ENCODE measurements around the gene DDX23.

The DDX23 gene

DNA sequence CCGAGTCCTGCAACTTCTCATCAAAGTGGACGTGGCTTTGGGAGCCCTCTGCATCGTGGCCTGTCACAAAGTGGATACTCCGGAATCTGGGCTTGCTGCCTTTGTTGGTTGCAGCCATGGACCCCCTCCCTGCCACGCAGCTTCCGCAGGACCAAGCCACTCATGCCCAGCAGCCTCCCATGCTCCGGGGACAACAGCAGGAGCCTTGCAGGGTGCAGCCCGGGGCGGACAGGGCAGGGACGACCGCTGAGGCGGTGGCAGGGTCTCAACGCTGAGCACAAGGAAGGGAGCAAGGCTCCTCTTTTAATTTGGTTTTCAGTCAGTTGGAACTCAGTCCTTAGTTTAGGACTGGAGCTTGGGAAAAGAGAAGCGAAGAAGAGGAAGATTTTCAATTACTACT lies 51.0 kb downstream of the DDX23 start:
- in situ Hi-C loops (cut with HindIII; ENCODE audit: low sequenced_read_pairs): no loop called here

DNA sequence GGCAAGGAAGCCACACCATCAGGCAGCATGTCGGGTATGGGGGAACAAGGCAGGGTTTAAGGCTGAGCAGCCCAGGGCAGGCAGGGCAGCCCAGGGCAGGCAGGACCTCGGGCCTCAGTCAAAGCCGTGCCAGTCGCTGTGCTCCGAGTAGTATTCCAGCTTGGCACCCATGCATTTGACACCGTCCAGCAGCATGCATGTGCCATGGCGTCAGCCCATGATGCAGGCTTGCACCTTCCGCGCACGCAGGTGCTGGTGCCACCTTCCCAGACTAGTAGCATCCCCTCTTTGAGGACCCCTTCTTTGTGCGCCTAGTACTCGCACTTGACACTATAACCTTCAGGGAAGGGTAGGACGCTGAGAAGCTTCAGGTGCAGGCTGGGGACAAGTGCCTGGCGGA lies 51.5 kb downstream of the DDX23 start:
- in situ Hi-C loops (cut with HindIII; ENCODE audit: low sequenced_read_pairs): no loop called here

DNA sequence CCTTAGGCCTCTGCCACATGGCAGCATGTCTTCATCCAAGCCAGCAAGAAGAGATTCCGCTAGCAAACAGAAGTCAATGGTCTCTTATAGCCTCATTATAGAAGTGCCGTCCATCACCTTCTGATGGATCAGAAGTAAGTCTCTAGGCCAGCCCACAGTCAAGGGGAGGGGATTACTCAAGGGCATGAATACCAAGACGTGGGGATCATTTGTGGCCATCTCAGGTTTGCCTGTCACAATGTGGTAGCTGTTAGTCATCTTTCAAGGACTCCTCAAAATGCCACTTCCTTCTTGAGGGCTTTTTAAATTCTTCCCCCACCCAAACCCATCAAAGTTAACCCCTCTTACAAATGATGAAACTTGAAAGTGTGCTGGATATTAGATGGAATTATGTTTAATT lies 55.0 kb downstream of the DDX23 start:
- in situ Hi-C loops (cut with HindIII; ENCODE audit: low sequenced_read_pairs): no loop called here

DNA sequence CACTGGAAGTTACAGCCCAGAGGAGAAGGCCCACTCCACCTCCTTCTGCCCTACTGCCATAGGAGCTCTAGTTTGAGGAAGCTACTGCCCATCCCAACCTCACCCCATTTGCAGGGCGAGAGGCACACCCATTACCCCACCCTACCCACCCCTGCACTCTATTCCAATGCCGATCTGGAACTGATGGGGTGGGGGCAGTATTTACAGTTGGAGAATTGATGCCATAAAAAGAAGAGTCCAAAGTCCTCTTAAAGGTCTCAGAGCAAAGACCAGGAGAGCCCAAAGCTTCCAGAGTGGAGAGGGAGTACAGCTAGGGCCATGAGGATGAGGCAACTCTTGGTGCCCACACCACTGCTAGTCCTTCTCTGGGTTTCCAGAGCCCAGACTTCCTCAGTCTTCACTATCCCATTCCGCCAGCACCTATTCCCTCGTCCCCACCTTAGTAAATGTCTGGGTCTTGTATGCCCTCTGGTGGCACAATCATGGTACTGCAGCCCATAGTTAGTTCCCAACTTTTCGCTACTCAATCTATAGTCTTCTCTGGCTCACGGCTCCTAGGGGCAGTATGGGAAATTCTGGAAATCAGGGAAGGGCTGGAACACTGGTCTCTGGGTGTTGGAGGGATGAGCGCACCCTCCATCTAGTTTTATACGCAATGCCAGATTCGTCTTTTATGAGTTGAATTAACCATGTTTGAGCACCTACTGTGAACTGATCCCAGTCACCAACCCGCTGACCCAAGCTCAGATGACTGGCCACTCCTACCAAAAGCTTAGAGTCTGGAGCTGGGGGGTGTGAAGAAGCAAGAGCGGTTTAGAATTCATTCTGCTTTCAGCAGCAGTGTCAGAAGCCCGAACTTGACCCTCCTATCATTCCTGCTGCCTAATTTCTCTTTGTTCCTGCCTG lies 56.2 kb downstream of the DDX23 start:
- in situ Hi-C loops (cut with HindIII; ENCODE audit: low sequenced_read_pairs): no loop called here

DNA sequence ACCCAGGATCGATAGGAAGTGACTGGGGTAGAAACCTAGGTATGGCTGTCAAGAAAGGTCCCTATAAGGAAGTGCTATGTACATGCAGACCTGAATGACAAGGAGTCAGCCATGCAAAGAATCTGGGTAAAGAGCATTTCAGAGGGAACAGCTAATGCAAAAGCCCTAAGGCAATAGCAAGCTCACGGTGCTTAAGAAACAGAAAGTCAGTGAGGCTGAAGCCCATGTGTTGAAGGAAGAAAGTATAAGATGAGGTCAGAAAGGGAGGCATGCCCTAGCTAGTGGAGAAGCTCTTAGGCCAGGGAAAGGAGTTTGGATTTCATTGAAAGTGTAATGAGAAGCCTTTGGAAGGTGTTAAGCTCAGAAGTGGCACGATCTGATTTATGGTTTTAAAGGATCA lies 57.1 kb downstream of the DDX23 start:
- in situ Hi-C loops (cut with HindIII; ENCODE audit: low sequenced_read_pairs): loop anchor here (5.0 kb wide), 1 partner anchor 43 kb away; no protein-coding TSS in a partner anchor

DNA sequence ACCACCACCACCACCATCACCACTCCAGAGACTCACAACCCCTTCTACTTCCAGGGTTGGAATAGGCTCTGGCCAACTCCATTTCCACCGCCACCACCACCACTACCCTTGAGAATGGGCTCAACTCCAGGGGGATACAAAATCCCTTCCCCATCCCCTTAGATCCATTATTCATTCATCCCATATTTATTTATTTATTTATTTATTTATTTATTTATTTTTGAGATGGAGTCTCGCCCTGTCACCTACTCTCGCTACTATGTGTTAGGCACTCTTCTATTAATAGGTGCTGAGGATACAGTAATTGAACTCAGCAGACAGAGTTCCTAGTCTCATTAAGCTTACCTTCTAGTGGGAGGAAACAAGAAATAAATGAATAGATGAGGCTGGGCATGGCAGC lies 58.3 kb downstream of the DDX23 start:
- in situ Hi-C loops (cut with HindIII; ENCODE audit: low sequenced_read_pairs): loop anchor here (5.0 kb wide), 1 partner anchor 41 kb away; no protein-coding TSS in a partner anchor

DNA sequence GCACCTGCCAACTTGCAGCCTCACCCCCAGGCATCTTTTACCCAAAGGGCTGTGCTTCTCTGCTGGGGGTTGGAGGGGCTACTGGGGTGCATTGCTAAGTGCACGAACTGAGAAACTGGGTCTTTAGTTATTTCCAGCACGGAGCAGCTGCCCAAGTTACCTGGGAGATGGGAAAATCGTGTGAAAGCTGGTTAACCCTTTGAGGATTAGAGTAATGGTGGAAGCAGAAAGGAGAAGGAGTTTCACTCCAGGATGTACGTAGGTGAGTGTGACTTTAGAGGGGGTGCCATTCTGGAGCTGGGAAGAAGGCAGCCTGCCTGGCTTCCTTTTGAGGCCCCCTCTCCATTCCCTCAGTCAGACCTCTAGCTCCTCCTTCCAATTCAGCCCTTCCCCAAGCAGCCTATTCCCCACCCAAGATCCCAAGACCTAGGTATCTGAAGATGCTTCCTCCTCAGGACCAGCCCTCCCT lies 62.1 kb downstream of the DDX23 start:
- in situ Hi-C loops (cut with HindIII; ENCODE audit: low sequenced_read_pairs): loop anchor here (5.0 kb wide), 1 partner anchor 38 kb away; no protein-coding TSS in a partner anchor

DNA sequence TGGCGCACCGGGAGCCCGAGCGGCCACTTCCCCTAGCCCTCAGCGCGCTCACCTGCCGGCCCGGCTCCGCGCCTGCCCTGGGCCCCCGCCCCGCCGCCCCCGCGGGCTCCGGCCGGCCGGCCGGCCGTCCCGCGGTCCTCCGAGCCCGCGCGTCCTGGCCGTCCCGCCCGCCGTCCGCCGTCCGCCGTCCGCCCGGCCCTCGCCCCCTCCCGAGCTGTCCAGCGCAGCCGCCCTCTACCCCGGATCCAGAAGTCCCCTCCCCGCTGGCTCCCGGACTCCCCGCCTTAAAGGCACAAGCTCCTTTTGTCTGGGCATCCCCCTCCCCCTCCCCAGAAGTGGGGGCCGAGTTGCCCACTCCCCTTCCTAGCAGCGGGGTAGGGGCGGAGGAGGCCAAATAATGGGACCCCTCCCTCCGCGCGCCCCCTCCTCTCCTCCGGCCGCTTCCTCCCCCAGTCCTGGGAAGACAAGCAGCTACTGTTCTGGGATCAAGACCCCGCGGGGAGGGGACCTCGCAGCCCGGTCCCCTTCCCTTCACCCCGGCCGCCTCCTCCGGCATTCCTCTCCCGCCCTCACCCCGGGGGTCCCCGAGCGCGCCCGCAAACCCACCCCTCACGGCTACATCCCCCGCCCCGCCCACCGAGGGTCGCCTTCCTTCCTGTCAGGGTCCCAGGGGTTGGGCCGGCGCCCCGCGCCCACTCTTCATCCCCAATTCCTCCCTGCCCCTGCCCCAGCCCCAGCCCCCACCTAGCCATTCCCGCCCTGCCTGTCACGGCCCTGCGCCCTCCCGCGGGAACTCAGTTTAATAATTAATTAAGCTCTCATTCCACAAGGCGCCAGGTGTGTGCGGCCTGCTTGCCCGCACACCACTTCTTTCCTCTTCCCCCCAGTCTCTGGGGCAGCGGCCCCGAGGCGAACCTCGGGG lies 62.8 kb downstream of the DDX23 start, which contains the start of gene ADCY6:
ADCY6 (minus strand) TSS at position 236 of the 922 bp plus-strand sequence. CDS start 5,655 bp downstream, outside the sequence.
- in situ Hi-C loops (cut with HindIII; ENCODE audit: low sequenced_read_pairs): no loop called here

DNA sequence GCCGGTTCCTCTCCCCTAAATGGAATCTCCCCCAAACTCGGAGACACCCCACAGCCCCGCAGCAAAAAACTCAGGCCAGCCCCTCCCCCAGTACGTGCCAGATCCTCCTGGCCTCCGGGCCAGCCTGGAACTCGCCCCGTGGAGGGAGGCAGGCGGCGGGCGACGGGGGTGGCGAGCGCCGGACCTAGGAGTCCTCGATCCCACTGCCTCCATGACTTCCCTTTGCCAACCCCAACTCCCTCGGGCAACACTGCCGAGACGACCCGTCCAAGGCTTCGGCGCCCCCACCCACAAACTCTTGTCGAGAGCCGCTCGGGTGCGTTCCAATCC lies 63.5 kb downstream of the DDX23 start:
- in situ Hi-C loops (cut with HindIII; ENCODE audit: low sequenced_read_pairs): no loop called here

DNA sequence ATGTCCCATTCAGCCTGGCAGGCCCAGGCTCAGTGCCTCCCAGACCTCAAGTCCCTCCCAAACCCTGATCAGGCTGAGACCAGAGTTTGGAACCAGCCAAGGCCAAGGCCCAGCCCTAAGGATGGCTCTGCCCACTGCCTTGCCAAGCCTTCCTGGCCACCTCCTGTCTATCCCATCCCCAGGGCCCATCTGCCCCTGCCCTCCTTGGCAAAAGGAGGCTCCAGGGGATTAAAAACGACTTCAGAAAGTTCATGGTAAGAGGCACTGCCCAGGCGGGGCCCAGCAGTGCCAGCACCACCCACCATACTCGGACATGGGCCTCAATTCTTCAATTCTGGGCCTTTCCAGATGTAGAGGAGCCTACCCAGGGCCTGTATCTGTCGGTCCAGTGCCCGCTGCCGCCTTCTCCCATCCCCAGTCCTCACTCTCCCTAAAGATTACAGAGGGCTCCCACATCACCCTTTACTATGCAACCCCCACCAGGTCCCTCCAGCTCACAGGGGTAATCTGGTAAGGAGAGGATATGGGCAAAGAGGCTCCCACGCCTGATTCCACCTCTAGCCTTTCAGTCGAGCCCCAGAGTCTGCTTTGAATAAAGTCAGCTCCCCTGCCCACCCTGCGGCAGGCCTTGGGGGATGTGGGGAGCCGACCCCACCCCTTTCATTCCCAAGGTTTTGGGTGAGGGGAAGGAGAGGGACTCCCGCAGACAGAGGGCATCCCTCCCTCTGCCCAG lies 64.0 kb downstream of the DDX23 start:
- in situ Hi-C loops (cut with HindIII; ENCODE audit: low sequenced_read_pairs): no loop called here

DNA sequence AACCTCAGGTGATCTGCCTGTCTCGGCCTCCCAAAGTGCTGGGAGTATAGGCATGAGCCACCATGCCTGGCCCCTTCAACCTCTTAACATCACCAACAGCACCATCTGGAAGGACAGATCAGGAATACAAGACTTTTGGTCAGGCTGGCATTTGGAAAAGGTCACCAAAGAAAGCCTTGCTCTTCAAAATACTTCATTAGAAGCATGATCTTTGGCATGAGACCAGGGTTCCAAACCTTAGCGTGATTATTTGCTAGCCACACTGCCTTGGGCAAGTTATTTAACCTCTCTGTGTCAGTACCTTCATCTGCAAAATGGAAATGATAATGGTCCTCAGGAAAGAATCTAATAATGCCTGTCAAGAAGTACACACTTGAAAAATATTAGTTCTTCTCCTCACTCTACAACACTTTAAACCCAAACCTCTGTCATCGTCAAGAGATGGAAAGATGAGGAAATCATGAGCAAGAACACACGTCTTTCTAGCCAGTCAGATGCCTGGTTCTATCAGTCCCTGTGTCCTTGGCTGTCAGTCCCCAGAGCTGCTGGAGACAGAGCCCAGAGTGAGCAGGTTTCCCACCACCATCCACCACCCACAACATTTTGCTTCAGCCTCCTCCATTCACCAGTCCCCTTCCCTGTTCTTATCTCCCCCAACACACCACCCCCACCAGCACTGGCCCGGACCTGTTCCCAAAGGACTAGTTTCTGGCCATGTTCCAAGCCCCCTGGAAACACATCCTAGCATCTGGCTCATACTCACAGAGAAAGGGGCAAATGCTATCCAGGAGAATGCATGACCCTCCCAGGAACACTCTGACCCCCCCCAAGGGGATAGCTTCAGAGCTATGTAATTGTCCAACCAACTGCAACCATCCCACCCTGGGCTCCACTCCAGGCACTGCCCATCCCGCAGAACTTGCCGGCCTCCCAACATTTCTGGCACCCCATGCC lies 65.1 kb downstream of the DDX23 start:
- in situ Hi-C loops (cut with HindIII; ENCODE audit: low sequenced_read_pairs): no loop called here

DNA sequence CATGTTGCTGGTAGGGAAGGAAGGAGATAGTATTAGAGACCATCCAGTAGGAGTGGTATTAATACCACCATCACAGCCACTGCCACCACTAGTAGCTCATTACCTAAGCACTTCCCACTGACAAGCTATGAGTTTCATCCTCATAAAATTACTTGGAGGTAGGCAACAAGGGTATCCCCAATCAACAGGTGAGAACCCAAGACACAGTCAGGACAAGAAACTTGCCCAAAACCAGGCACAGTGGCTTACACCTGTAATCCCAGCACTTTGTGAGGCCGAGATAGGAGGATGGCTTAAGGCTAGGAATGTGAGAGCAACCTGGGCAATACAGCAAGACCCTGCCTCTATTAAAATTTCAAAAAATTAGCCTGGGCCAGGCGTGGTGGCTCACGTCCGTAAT lies 68.5 kb downstream of the DDX23 start:
- in situ Hi-C loops (cut with HindIII; ENCODE audit: low sequenced_read_pairs): no loop called here

DNA sequence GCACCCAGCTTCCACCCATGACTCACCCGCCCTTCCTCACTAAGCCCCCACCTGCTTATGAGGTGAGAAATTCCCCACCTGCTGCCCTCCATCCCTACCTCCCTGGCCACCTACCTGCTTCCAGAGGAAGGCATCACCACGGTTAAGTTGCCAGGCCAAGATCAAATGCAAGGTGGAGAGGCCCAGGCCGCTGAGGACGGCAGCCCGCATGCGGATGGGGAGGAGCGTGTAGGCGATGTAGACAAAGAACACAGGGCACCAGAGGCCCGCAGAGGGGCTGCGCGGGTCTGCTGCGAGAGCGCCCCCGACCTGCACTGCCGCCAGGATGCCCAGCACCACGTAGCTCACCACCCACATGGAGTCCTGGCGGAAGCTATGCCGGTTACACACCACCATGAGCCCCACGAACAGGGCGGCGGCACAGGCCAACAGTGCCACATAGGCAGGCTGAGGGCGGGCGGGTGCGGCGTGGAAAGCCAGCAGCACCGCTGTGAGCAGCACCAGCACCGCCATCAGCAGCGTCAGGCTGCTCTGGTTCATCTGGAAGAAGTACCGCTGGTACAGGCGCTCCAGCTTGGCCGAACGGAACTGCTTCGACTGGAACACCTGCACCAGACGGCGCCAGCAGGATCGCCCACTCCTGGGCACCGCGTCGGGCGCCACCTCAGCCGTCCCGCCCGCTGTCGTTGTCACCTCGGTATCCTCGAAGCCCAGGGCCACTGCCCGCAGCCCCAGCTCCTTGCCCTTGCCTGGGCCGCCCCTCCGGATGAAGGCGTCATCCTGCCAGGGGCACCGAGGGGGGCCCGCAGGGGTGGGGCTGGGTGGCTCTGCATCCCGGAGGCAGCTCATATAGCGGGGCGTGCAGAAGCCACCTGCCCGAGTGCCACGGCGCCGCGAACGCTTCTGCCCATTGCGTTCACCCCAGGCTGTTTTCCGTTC lies 69.2 kb downstream of the DDX23 start:
- in situ Hi-C loops (cut with HindIII; ENCODE audit: low sequenced_read_pairs): no loop called here

DNA sequence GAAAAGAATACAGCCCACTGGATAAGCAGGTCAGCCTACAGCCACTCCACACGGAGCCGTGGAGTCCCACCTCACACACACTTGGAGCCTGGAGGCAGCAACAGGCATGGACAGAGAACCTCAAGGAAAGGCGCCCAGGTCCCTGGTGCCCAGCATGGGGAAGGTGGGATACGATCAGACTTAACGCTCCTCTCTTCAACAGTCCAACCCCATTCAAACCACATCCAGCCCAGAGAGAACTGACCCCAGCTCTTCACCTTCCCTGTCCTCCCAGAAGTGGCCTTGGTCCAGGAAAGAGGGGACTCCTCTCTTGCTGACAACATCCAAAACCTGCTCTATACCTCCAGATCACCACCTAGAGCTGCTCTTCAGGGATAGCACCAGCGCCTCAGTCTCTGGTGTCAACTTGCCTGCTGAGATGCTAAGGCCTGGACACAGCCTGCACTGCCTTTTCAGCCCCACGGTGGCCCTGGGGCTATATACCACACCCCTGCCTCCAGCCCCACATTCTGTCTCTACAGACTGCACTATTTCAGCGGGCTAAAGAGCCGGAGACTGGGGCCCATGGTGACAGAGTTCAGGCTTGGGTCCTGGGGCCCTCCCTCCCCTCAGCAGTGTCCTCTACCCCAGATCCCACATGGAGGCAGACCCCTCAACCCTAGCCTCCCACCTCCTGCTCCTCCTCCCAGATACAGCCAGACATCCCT lies 70.1 kb downstream of the DDX23 start:
- in situ Hi-C loops (cut with HindIII; ENCODE audit: low sequenced_read_pairs): no loop called here

DNA sequence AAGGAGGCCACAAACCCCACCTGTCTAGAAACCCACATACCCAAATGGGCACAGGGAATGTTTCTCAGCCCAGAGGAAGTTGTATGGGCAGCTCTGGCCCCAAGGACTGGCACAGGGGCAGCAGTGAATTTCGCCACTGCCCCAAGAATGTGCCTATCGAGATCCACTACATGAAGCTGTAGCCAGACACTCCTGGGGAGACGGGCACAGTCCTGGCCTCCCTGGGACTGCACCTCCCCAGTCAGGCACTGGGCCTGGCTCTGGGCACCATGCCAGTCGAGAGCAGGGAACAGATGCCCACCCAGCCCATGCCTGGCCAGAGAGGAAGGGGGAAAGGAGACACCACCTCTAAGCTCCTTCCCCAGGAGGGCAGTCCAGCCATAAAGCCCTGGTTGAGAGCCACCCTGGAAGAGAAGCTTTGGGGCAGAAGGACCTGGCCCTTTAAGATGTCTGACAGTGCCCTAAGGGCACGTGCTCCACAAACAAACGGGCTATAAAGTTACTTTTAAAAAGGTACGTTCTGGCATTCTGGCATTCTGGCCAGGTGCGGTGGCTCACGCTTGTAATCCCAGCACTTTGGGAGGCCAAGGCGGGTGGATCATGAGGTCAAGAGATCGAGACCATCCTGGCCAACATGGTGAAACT lies 71.5 kb downstream of the DDX23 start:
- in situ Hi-C loops (cut with HindIII; ENCODE audit: low sequenced_read_pairs): no loop called here

DNA sequence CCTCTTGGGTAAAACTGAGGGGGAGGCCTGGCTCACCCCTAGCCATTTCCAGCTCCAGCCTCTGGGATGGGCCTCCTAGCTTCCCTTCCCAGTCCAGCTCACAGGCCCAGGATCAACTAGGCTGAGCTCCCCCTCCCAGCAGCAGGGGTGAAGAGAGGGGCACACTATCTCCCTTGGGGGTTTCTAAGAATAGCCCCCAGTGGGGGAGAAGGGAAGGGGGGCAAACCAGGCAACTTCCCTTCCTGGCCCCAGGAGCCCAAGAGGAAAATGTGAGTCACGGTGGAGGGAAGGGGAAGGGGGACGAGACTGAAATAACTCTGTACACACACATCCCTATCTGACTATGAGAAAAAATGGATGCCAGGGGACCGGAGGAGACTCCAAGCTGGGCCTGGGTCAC lies 72.1 kb downstream of the DDX23 start:
- in situ Hi-C loops (cut with HindIII; ENCODE audit: low sequenced_read_pairs): no loop called here
